DND-41 (cell line): ENCODE measurements around the gene ENTPD2.

Experiments used
- ATAC-seq: fragments of 200-7000 bp; cut with Tn5 transposase; 3 replicates; pipeline ENCODE4 v1.9.1; 2021; ENCODE audit warnings: low read depth; ENCODE audit not compliant: insufficient read depth
- DNase-seq: peaks from one replicate; pipeline ENCODE4 v3.0.0-alpha.2; 2020
- H2AFZ ChIP-seq: 2 replicates; pipeline ENCODE4 v1.6.0; 2012; ENCODE audit warnings: low read depth, low read length
- H3K27ac ChIP-seq: 2 replicates; pipeline ENCODE4 v1.5.1; 2012; ENCODE audit warnings: low read length, inconsistent platforms
- H3K27me3 ChIP-seq: fragments of 200-600 bp; sonication (generic); 2 replicates; pipeline ENCODE4 v1.6.0; 2012; ENCODE audit warnings: low read length, mild to moderate bottlenecking, inconsistent platforms; ENCODE audit not compliant: insufficient read depth, poor library complexity
- H3K36me3 ChIP-seq: 2 replicates; pipeline ENCODE4 v1.5.1; 2012; ENCODE audit warnings: low read length, inconsistent platforms; ENCODE audit not compliant: insufficient read depth
- H3K4me1 ChIP-seq: 2 replicates; pipeline ENCODE4 v1.5.1; 2012; ENCODE audit warnings: mild to moderate bottlenecking, low read length; ENCODE audit not compliant: insufficient read depth
- H3K4me2 ChIP-seq: 2 replicates; pipeline ENCODE4 v1.6.0; 2012; ENCODE audit warnings: mild to moderate bottlenecking, moderate library complexity, low read length, inconsistent platforms; ENCODE audit not compliant: insufficient read depth
- H3K4me3 ChIP-seq, 2 experiments: fragments of 200-600 bp in 1 of 2; shearing (Covaris generic) in 1 of 2; 2 replicates each; pipeline ENCODE4 v1.5.1; 2012 to 2016; ENCODE audit warnings: inconsistent platforms in 2 of 2, low read length in 2 of 2, mild to moderate bottlenecking in 2 of 2, low read depth in 1 of 2, moderate library complexity in 1 of 2
- H3K79me2 ChIP-seq: 2 replicates; pipeline ENCODE4 v1.6.0; 2012; ENCODE audit warnings: low read length, inconsistent platforms; ENCODE audit not compliant: insufficient read depth
- H3K9ac ChIP-seq: 2 replicates; pipeline ENCODE4 v1.6.0; 2012; ENCODE audit warnings: low read depth, mild to moderate bottlenecking, inconsistent platforms, low read length, moderate library complexity
- H3K9me3 ChIP-seq: 2 replicates; pipeline ENCODE4 v1.5.1; 2012; ENCODE audit warnings: low read length, moderate library complexity, mild to moderate bottlenecking, inconsistent platforms; ENCODE audit not compliant: insufficient read depth, severe bottlenecking
- H4K20me1 ChIP-seq: 2 replicates; pipeline ENCODE4 v1.6.0; 2012; ENCODE audit warnings: low read length; ENCODE audit not compliant: insufficient read depth
- CTCF ChIP-seq: IDR thresholded peaks from 2 replicates; pipeline ENCODE4 v1.5.1; 2012; ENCODE audit warnings: borderline replicate concordance, low read length, moderate library complexity, mild to moderate bottlenecking; ENCODE audit not compliant: poor library complexity, severe bottlenecking; ENCODE audit errors: extremely low read depth
- EZH2 ChIP-seq: IDR thresholded peaks from 3 replicates; pipeline ENCODE4 v1.6.1; 2012; ENCODE audit warnings: borderline replicate concordance, low read depth, mild to moderate bottlenecking, moderate library complexity, low read length, inconsistent platforms; ENCODE audit not compliant: severe bottlenecking

The ENTPD2 gene

GRCh38 chr9:137083394-137084004, 29.6 kb upstream of the ENTPD2 start:
- H2AFZ ChIP-seq = no peak overlapping the region
- no peak overlapping the region for H3K4me2 ChIP-seq

GRCh38 chr9:137082925-137083290, 29.0 kb upstream of the ENTPD2 start:
- Histone ChIP-seq H3K9me3 (no peaks in the 10 kb centered on the region), H3K4me3 (no peak overlapping the region), H3K9ac (no peak overlapping the region), H3K79me2 (peaks cover 9% of the 10 kb centered on the region), H3K36me3 (no peaks in the 10 kb centered on the region), H4K20me1 (no peaks in the 10 kb centered on the region), H3K4me2 (no peak overlapping the region), H2AFZ (no peak overlapping the region), H3K4me1 (peaks cover 16% of the 10 kb centered on the region), H3K27me3 (no peaks in the 10 kb centered on the region), H3K27ac (no peak overlapping the region)
- ATAC-seq (no peak), DNase-seq (no peak)
- no peak for TF ChIP-seq EZH2
- TF ChIP-seq CTCF = no peak

More at GRCh38 chr9:137083394-137084004, 29.6 kb upstream of the ENTPD2 start:
- Histone ChIP-seq H3K9me3 (no peaks in the 10 kb centered on the region), H3K4me3 (no peak overlapping the region), H4K20me1 (no peaks in the 10 kb centered on the region), H3K9ac (no peak overlapping the region), H3K27ac (no peak overlapping the region), H3K27me3 (no peaks in the 10 kb centered on the region), H3K4me1 (peaks cover 22% of the 10 kb centered on the region), H3K79me2 (peaks cover 12% of the 10 kb centered on the region), H3K36me3 (no peaks in the 10 kb centered on the region)
- no peak for DNase-seq
- no peak for ATAC-seq
- no peak for TF ChIP-seq CTCF
- TF ChIP-seq EZH2 = no peak

- Histone ChIP-seq H3K79me2 (peaks cover 4% of the 10 kb centered on the region), H3K9me3 (no peaks in the 10 kb centered on the region), H2AFZ (no peak overlapping the region), H3K9ac (no peak overlapping the region), H3K4me2 (no peak overlapping the region), H3K4me3 (no peak overlapping the region), H3K27ac (no peak overlapping the region), H3K36me3 (no peaks in the 10 kb centered on the region), H3K27me3 (no peaks in the 10 kb centered on the region), H3K4me1 (peaks cover 10% of the 10 kb centered on the region), H4K20me1 (no peaks in the 10 kb centered on the region)
- TF ChIP-seq CTCF = no peak
- TF ChIP-seq EZH2 = no peak
- ATAC-seq (no peak), DNase-seq (no peak)
Measured at GRCh38 chr9:137082222-137082924, 28.5 kb upstream of the ENTPD2 start.
